PC-9 (cell line): ENCODE measurements around the gene HCN1.

Experiments
- EZH2 ChIP-seq: fragments of 200-600 bp; sonication (generic); IDR thresholded peaks from 2 replicates; pipeline ENCODE4 v1.8.0; 2017; ENCODE audit warnings: antibody characterized with exemption, low read depth
- TF ChIP-seq, protein P1 (sequence below): fragments of 200-600 bp; sonication (generic); conservative IDR thresholded peaks from 2 replicates; pipeline ENCODE4 v1.6.1; 2017; ENCODE audit warnings: mixed run types, antibody characterized with exemption, mild to moderate bottlenecking, moderate library complexity

- TF ChIP-seq, protein P1, sequence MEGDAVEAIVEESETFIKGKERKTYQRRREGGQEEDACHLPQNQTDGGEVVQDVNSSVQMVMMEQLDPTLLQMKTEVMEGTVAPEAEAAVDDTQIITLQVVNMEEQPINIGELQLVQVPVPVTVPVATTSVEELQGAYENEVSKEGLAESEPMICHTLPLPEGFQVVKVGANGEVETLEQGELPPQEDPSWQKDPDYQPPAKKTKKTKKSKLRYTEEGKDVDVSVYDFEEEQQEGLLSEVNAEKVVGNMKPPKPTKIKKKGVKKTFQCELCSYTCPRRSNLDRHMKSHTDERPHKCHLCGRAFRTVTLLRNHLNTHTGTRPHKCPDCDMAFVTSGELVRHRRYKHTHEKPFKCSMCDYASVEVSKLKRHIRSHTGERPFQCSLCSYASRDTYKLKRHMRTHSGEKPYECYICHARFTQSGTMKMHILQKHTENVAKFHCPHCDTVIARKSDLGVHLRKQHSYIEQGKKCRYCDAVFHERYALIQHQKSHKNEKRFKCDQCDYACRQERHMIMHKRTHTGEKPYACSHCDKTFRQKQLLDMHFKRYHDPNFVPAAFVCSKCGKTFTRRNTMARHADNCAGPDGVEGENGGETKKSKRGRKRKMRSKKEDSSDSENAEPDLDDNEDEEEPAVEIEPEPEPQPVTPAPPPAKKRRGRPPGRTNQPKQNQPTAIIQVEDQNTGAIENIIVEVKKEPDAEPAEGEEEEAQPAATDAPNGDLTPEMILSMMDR = no peak
- no peak for TF ChIP-seq EZH2
Observed at GRCh38 chr5:45697201-45697600, 1.0 kb upstream of the HCN1 start.
